GM18499 (cell line): Measurements from ENCODE around the gene VWA8.
"Not testable (repeated sequence)": the region's sequence is repeated elsewhere in the genome, so short reads cannot be mapped to it uniquely, and the experiment has no call there.

Experiments
- ATAC-seq: cut with Tn5 transposase; IDR thresholded peaks from one replicate; pipeline ENCODE4 v1.9.1; 2021; ENCODE audit warnings: moderate number of reproducible peaks; ENCODE audit not compliant: insufficient read depth, unreplicated experiment

The VWA8 gene

GRCh38 chr13:41605319-41606285 is 355.3 kb downstream of the VWA8 start:
- ATAC-seq: no peak

DNA sequence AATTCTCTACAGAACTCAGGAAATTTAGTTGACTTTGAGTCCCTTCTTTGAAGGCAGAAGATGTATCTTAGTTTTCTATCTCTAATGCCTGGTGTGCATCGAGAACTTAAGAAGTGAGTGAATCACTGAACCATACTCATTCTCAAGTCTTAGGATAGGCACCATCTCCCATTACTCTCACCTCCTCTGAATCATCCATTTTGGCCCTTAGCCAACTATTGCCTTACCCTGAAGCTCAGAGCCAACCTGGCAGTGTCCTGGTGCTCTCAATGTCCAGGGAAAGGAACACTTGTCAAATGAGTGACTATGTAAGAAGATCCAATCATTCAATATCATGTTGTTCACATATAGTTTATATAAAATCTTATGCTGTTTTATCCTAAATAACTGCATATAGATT is 357.0 kb downstream of the VWA8 start:
- ATAC-seq: no peak

DNA sequence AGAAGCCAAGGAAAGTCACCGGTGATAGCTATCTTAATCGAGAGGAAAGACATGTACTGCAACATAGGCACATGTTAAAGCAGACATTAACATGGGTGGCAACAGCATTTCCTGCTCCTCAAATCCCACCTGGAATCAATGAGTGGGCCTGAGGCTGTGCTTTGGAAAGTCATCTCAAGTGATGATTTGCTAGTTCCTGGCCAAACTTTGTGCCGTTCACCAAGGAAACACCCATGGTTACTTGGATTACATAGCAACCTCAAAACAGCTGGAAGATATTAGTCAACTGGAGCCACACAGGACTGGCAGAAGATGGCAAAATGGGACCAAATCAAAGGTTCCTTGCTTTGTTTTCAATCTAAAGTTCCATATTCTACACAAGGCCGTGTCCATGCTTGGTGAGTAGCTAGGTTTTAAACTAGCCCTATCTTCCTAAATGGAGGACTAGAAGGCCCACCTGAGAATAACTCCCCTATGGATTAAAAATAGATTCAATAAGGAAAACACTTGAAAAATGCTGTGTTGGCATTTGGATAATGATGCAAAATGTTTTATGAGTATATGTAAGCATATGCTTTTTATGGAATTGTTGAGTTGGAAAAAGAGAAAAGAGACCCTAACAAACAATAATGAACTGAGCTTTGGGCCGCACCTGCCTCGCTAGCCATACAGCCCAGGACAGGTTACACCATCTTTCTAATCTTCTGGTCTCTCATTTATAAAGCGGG is 359.0 kb downstream of the VWA8 start:
- ATAC-seq: no peak

DNA sequence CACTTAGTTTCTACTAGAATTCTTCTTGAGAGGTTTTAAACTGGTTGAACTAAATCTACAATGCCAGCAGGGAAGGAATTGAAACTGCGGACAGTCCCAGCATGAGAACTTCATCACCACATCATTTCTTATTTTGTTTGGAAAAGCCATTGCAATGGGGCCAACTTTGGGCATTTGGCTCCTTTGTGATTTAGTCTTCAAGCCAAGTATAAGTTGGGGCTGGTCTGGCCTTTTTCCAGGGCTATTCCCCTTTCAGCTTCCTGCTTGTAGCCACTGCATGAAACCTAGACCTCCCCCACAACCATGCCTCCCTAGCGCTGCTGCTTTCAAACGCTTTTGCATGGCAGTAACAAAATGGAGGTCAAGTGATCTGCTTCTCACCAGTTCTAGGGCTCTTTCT is 361.3 kb downstream of the VWA8 start:
- no peak for ATAC-seq

- ATAC-seq: no peak
Observed at GRCh38 chr13:41597348-41598041, 363.4 kb downstream of the VWA8 start.

GRCh38 chr13:41596190-41596589 is 364.7 kb downstream of the VWA8 start:
- no peak for ATAC-seq

DNA sequence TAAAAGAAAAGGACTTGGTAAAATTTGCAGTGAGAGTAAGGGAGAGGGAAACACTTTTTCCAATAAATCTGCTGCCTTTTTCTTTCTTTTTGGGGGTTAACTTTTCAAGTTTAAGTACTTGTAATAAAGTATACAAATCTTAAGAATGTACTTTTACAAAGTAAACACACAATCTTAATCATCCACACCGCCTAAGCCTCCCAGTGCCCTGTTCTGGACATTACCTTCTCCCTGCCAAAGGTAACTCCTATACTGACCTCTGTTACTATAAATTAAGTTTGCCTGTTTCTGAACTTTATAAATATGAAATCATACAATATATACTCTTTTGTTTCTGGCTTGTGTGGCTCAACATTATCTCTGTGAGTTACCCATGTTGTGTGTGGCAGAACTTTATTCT is 365.6 kb downstream of the VWA8 start:
- ATAC-seq: no peak

GRCh38 chr13:41590643-41591042 is 370.3 kb downstream of the VWA8 start:
- ATAC-seq: no peak

- ATAC-seq: no peak
Observed at GRCh38 chr13:41590122-41590521, 370.8 kb downstream of the VWA8 start.

DNA sequence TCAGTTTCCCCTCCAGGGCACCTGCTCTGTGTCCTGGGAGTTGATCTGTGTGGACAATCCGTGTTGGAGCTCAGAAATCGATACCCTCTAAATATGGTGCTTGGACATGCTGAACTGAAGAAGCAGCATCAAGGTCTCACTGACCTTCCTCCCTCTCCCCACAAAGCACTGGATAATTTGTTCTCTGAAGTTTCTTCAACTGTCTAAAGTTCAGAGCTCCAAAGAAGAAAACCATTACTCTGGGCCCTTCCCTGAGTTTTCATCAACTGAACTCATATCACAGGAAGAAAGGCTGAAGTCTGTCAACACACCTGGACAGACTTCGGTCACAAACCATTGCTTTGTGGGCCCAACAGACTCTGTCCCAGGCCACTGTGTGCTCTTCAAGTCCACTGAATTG is 371.5 kb downstream of the VWA8 start:
- ATAC-seq: no peak

GRCh38 chr13:41588899-41589298 is 372.0 kb downstream of the VWA8 start:
- no peak for ATAC-seq

GRCh38 chr13:41588448-41588847 is 372.5 kb downstream of the VWA8 start:
- ATAC-seq: no peak

DNA sequence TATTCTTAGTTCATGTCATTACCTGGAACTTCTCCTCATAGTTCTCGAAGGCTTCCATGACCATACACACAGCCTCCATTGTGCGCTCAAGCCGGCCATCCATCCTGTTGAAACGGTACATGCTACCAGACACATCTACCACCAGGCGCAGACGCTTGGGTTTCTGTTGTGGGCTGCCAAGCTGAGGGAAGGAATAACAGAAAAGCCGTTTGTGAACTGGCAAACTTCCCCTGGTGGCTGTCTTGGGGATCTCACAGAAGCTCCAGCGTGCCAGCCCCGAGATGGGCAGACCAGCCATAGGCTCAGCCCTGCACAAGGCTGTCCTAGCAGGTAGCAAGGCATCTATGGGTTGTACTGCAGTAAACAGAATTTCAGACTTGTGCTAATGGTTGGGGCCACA is 373.4 kb downstream of the VWA8 start:
- no peak for ATAC-seq

DNA sequence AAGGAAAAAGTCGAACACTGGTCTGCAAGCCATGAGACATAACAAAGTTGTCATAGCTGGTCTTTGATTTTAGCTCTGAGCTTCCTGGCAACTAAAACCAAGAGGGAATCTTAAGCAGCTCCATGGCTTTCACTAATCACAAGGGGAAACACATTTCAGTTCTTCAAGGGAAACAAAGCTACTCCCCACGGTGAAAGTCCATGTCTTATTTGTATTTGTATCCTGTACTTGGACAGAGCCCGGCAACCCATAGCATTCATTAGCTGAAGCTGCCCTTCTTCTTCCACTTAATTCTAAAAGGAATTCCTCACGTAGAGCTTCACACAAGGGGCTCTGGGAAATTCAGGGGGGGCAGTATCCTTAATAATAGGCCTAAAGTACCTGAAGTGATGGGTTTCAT is 374.7 kb downstream of the VWA8 start:
- ATAC-seq: no peak

DNA sequence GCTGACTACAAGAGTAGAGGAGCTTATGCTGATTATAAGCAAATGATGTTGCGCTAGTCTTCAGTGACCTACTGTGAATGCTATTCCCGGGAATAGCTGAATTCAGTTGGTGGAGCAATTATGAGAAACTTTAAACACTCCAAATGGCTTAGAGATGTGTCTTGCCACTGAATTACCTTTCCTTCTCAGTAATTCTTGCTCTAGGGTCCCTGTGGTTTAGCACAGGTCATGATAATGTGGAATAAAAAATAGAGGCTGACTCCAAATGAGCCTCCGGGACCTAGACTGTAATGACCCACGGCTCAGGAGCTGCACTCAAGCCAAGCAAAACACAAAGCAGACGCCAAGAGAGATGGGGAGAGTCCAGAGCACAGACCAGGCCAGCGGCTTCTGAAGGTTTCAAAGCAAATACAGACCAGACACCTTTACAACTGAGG is 378.9 kb downstream of the VWA8 start:
- ATAC-seq: no peak

GRCh38 chr13:41580345-41580744 is 380.6 kb downstream of the VWA8 start:
- ATAC-seq: no peak

DNA sequence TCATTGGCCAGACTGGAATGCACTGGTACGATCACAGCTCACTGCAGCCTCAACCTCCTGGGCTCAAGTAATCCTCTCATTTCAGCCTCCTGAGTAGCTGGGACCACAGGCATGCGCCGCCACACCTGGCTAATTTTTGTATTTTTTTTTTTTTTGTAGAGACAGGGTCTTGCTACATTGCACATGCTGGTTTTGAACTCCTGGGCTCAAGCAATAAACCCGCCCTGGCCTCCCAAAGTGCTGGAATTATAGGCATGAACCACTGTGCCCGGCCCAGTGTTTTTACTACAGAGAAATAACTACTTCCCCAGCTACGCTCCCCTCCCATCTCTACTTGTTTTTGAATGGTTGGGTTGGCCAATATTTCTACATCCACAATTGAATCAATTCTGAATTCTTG is 381.0 kb downstream of the VWA8 start:
- no peak for ATAC-seq

DNA sequence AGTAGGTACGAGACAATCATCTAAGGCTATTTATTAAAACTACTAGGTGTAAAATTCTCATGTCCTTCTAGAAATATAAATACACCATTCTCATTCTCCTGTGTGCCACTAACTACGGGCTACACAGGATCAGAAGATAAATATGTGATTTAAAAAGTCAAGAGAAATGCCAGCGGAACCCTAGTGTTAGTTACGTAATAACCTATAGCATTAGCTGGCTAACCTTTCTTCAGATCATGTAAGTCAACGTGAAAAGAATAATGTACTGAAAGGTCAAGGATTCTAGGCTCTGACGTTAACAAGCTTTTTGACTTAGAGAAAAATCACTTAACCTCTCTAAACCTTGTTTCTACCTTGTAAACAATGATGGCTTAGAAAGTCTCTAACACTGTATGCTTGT is 381.7 kb downstream of the VWA8 start:
- ATAC-seq: no peak

- ATAC-seq: no peak
Observed at GRCh38 chr13:41578371-41578770, 382.5 kb downstream of the VWA8 start.

DNA sequence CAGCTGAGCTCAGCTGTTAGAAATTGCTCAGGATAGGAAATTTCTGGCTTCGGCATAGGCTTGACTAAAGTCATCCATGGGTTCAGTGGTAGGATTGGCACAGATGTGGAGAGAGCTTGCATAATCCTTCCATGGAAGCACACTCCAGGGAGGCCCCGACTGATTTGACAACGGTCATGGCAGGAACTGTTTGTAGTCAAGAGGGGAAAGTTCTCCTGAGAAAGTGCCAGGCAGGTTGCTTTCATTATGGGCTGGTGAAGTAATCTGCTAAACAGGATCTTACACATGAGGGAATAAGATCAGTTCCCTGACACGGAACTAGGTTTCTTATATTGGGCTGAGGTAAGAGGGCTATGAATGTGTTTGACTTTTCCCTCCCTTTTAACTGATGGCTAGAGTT is 383.5 kb downstream of the VWA8 start:
- no peak for ATAC-seq

GRCh38 chr13:41573640-41574039 is 387.3 kb downstream of the VWA8 start:
- ATAC-seq: not testable (repeated sequence)
